ENCODE measurements around the gene FBN3.

FBN3 gene

DNA sequence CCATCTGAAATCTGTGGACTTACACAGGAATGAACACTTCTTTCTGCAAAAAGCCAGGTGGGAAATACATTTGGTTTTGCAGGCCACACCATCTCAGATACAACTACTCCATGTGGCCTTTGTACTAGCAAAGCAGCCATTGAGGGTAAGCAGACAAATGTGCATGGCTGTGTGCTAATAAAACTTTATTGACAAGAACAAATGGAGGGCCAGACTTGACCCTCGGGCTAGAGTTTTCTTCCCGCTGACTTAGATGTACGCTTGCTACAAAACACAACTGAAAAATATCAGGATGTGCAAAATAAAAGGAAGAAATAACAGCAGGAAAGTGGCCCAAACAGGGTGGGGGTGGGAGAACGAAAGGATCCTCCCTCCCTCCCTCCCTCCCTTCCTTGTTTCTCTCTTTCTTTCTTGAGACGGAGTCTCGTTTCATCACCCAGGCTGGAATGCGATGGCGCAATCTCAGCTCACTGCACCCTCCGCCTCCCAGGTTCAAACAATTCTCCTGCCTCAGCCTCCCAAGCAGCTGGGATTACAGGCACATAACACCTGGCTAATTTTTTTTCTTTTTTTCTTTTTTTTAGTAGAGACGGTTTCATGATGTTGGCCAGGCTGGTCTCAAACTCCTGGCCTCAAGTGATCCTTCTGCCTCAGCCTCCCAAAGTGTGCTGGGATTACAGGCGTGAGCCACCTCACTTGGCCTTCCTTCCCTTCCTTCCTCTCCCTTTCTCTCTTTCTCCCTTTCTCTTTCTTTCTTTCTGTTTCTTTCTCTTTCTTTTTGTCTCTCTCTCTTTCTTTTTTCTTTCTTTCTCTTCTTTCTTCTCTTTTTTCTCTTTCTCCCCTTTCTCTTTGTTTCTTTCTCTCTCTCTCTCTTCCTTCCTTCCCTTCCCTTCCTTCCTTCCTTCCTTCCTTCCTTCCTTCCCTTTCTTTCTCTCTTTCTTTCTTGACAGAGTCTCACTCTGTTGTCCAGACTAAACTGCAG, 67.5 kb downstream of the FBN3 start:
- H3K4me3 ChIP-seq (ENCODE audit: insufficient read length, low read depth): no peak overlapping the region

DNA sequence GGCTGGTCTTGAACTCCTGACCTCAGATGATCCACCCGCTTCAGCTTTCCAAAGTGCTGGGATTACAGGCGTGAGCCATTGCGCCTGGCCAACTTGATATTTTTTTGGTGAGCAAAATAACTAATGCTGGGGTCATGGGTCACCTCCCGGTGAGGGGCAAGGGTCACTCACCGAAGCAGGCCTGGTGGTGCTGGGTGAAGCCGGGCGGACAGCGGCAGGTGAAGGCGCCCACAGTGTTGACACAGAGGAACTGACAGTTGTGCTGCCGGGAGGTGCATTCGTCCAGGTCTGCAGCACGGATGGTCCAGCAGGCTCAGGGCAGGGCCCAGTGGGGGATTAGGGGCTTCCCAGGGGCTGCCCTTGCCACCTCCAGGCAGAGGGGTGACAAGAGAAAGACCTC, 68.6 kb downstream of the FBN3 start:
- TF ChIP-seq ZNF274 (IDR thresholded peaks at IDR 0.05; ENCODE audit: low read depth, low read length) (no peak), YY1 (IDR thresholded peaks at IDR 0.05; ENCODE audit: insufficient read depth, insufficient read length) (no peak), SUZ12 (IDR thresholded peaks at IDR 0.05; ENCODE audit: extremely low read depth, insufficient read depth, insufficient read length) (no peak)

More for the DNA sequence above, 67.5 kb downstream of the FBN3 start:
- TF ChIP-seq YY1 (IDR thresholded peaks at IDR 0.05; ENCODE audit: insufficient read depth, insufficient read length): no peak
- TF ChIP-seq SUZ12 (IDR thresholded peaks at IDR 0.05; ENCODE audit: extremely low read depth, insufficient read depth, insufficient read length): no peak
- no peak for TF ChIP-seq ZNF274 (IDR thresholded peaks at IDR 0.05; ENCODE audit: low read depth, low read length)
- Histone ChIP-seq H3K36me3 (ENCODE audit: insufficient read depth, insufficient read length, low read length) (peaks cover 25% of the 10 kb centered on the region), H3K9ac (ENCODE audit: insufficient read length, low read depth) (no peak overlapping the region), H3K4me1 (ENCODE audit: insufficient read depth, insufficient read length) (peaks cover 22% of the 10 kb centered on the region), H3K9me3 (ENCODE audit: insufficient read depth, low read length) (no peaks in the 10 kb centered on the region), H3K27me3 (ENCODE audit: insufficient read depth, insufficient read length) (no peaks in the 10 kb centered on the region)
- no peak for DNase-seq (ENCODE audit: low read depth, low spot score)

DNA sequence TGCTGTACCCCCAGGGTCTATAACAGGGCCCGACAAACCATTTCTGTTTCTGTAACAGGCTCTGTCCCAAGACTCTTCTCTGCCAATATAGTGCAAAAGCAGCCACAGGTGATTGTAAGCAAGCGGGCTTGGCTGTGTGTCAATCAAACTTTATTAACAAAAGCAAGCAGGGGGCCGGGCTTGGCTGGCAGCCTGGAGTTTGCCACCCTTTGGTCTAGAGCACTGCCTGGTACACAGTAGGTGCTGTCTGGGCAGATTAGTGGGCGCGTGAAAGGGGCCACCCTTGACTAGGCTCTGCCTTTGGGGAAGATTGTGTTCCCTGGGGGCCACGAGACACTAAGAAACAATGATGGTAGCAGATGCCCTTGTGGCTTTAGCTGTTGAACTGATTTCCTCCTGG, 69.4 kb downstream of the FBN3 start:
- peaks cover 26% of the 10 kb centered on the region for H3K36me3 ChIP-seq (ENCODE audit: insufficient read depth, insufficient read length, low read length)
- H3K4me3 ChIP-seq (ENCODE audit: insufficient read length, low read depth): no peak overlapping the region
- H3K4me1 ChIP-seq (ENCODE audit: insufficient read depth, insufficient read length): peaks cover 16% of the 10 kb centered on the region
- H3K9ac ChIP-seq (ENCODE audit: insufficient read length, low read depth): peak overlapping the region; percentile 22
- TF ChIP-seq ZNF274 (IDR thresholded peaks at IDR 0.05; ENCODE audit: low read depth, low read length) (no peak), YY1 (IDR thresholded peaks at IDR 0.05; ENCODE audit: insufficient read depth, insufficient read length) (no peak), SUZ12 (IDR thresholded peaks at IDR 0.05; ENCODE audit: extremely low read depth, insufficient read depth, insufficient read length) (no peak)
- H3K27me3 ChIP-seq (ENCODE audit: insufficient read depth, insufficient read length): no peaks in the 10 kb centered on the region
- DNase-seq (ENCODE audit: low read depth, low spot score): no peak
- H3K9me3 ChIP-seq (ENCODE audit: insufficient read depth, low read length): 0 out of 2 replicates have a peak, but pooled peaks cover 4% of the 10 kb centered on the region

More for the DNA sequence above, 68.6 kb downstream of the FBN3 start:
- H3K9ac ChIP-seq (ENCODE audit: insufficient read length, low read depth): no peak overlapping the region
- no peak overlapping the region for H3K4me3 ChIP-seq (ENCODE audit: insufficient read length, low read depth)
- DNase-seq (ENCODE audit: low read depth, low spot score): no peak
- no peaks in the 10 kb centered on the region for H3K9me3 ChIP-seq (ENCODE audit: insufficient read depth, low read length)
- H3K4me1 ChIP-seq (ENCODE audit: insufficient read depth, insufficient read length): peaks cover 21% of the 10 kb centered on the region
- H3K27me3 ChIP-seq (ENCODE audit: insufficient read depth, insufficient read length): no peaks in the 10 kb centered on the region
- peaks cover 21% of the 10 kb centered on the region for H3K36me3 ChIP-seq (ENCODE audit: insufficient read depth, insufficient read length, low read length)

DNA sequence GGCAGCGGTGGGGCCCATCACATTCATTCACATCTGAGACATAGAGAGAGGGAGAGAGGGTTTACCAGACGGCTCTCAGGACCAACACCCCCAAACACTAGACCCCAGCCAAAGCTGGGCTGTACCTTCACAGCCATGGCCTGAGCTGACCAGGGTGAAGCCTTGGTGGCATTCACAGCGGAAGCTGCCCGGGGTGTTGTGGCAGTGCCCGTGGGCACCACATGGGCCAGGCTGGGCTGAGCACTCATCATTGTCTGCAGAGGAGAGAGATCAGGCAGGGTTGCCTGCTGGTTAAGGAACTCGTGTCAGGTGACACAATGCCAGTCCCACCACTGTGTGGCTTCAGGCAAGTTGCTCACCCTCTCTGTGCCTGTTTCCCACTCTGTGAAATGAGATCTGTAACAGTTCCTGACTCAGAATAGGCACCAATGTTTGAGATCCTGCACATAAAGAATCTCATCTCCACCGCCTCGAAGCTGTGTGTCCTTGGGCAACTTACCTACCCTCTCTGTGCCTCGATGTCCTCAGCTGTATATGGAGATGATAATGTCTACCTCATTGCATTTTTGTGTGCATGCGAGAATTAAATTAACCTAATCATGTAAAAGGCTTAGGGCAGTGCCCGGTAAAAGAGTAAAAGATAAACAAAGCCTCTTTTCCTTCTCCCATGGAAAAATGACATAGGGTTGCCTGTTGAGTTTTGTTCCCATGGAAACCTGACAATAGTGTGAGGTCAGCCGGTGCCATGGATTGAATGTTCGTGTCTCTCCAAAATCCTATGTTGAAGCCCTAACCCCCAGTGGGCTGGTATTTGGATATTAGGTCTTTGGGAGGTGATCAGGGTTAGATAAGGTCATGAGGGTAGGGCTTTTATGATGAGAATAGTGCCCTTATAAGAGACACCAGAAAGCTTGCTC, 74.0 kb downstream of the FBN3 start:
- peaks cover 46% of the 10 kb centered on the region for H3K36me3 ChIP-seq (ENCODE audit: insufficient read depth, insufficient read length, low read length)
- no peak for TF ChIP-seq SUZ12 (IDR thresholded peaks at IDR 0.05; ENCODE audit: extremely low read depth, insufficient read depth, insufficient read length)
- H3K9me3 ChIP-seq (ENCODE audit: insufficient read depth, low read length): peaks cover 23% of the 10 kb centered on the region
- H3K9ac ChIP-seq (ENCODE audit: insufficient read length, low read depth): no peak overlapping the region
- no peak for DNase-seq (ENCODE audit: low read depth, low spot score)
- H3K4me1 ChIP-seq (ENCODE audit: insufficient read depth, insufficient read length): no peaks in the 10 kb centered on the region
- no peak overlapping the region for H3K4me3 ChIP-seq (ENCODE audit: insufficient read length, low read depth)
- H3K27me3 ChIP-seq (ENCODE audit: insufficient read depth, insufficient read length): no peaks in the 10 kb centered on the region

DNA sequence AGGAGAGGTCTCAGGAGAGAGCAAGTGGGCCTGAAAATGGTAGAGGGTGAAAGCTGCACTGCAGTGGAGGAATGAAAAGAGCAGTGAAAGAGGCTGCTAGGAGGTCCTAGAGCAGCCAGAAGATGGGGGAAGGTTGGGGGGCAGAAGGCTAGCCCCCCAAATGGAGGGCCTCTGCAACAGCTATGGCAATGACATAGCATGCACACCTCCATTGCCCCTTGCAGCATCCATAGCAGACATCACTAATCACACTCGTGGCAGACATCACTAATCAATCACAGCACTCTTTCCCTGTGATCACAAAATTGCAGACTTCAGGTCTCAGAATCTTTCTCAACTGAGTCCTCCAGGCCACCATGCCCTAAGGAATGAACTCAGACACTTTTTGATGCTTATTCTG, 74.9 kb downstream of the FBN3 start:
- TF ChIP-seq YY1 (IDR thresholded peaks at IDR 0.05; ENCODE audit: insufficient read depth, insufficient read length): no peak
- TF ChIP-seq ZNF274 (IDR thresholded peaks at IDR 0.05; ENCODE audit: low read depth, low read length): no peak
- TF ChIP-seq SUZ12 (IDR thresholded peaks at IDR 0.05; ENCODE audit: extremely low read depth, insufficient read depth, insufficient read length): no peak

DNA sequence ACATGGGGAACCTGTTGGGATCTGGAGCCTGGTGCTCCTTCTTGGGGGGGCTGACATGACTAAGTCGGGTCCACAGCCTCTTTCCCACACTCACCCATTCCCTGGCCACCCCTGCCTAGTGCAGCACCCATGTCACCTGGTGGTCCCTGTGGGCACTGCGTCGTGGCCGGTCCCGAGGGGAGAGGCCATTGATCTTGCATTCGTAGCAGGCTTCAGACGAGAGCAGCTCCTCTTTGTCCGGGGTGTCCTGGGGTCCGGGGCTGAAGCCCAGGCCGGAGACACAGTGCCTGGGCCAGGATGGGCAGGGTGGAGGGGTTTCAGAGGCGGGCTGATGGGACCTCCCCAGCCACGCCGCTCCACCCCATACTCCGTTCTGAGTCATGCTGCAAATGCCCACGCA, 77.5 kb downstream of the FBN3 start:
- Histone ChIP-seq H3K4me1 (ENCODE audit: insufficient read depth, insufficient read length) (no peaks in the 10 kb centered on the region), H3K4me3 (ENCODE audit: insufficient read length, low read depth) (no peak overlapping the region), H3K9ac (ENCODE audit: insufficient read length, low read depth) (no peak overlapping the region), H3K27me3 (ENCODE audit: insufficient read depth, insufficient read length) (no peaks in the 10 kb centered on the region), H3K9me3 (ENCODE audit: insufficient read depth, low read length) (peaks cover 40% of the 10 kb centered on the region), H3K36me3 (ENCODE audit: insufficient read depth, insufficient read length, low read length) (peaks cover 36% of the 10 kb centered on the region)
- DNase-seq (ENCODE audit: low read depth, low spot score): no peak
- TF ChIP-seq YY1 (IDR thresholded peaks at IDR 0.05; ENCODE audit: insufficient read depth, insufficient read length) (no peak), ZNF274 (IDR thresholded peaks at IDR 0.05; ENCODE audit: low read depth, low read length) (no peak), SUZ12 (IDR thresholded peaks at IDR 0.05; ENCODE audit: extremely low read depth, insufficient read depth, insufficient read length) (no peak)

More for the DNA sequence above, 74.9 kb downstream of the FBN3 start:
- Histone ChIP-seq H3K4me1 (ENCODE audit: insufficient read depth, insufficient read length) (no peaks in the 10 kb centered on the region), H3K36me3 (ENCODE audit: insufficient read depth, insufficient read length, low read length) (peaks cover 43% of the 10 kb centered on the region), H3K27me3 (ENCODE audit: insufficient read depth, insufficient read length) (no peaks in the 10 kb centered on the region), H3K9ac (ENCODE audit: insufficient read length, low read depth) (no peak overlapping the region), H3K4me3 (ENCODE audit: insufficient read length, low read depth) (no peak overlapping the region), H3K9me3 (ENCODE audit: insufficient read depth, low read length) (peaks cover 32% of the 10 kb centered on the region)
- no peak for DNase-seq (ENCODE audit: low read depth, low spot score)

Measured in NT2/D1 (cell line).